Neural cell (in vitro differentiated cells): Measurements from ENCODE around the gene FSIP2. TPM values are rescaled to one million over a fixed set of nuclear protein-coding genes. Genes with fewer than 3 reads are reported as not detected.

Experiments
- H2AFZ ChIP-seq: fragments of 200-600, 300-800 bp; sonication (generic), shearing (Covaris generic); 2 replicates; pipeline ENCODE4 v1.6.0; 2014; ENCODE audit warnings: low read depth, mild to moderate bottlenecking, antibody characterized with exemption, low read length, moderate library complexity
- H3F3A ChIP-seq: fragments of 200-600 bp; shearing (Covaris generic); 2 replicates; pipeline ENCODE4 v1.6.1; 2016; ENCODE audit warnings: mild to moderate bottlenecking, moderate library complexity, mixed read lengths, antibody characterized with exemption, low read length; ENCODE audit not compliant: insufficient read depth, poor library complexity, severe bottlenecking
- H3K27ac ChIP-seq: fragments of 200-600, 300-800 bp; sonication (generic), shearing (Covaris generic); 2 replicates; pipeline ENCODE4 v1.5.1; 2014; ENCODE audit warnings: mild to moderate bottlenecking, low read length, moderate library complexity
- H3K27me3 ChIP-seq: fragments of 300-800, 200-600 bp; sonication (generic), shearing (Covaris generic); 2 replicates; pipeline ENCODE4 v1.6.0; 2014; ENCODE audit warnings: mild to moderate bottlenecking, low read depth, low read length, moderate library complexity; ENCODE audit not compliant: insufficient read depth
- H3K36me3 ChIP-seq: fragments of 300-800, 200-600 bp; sonication (generic), shearing (Covaris generic); 2 replicates; pipeline ENCODE4 v1.5.1; 2014; ENCODE audit warnings: mild to moderate bottlenecking, antibody characterized with exemption, low read length, moderate library complexity; ENCODE audit not compliant: insufficient read depth
- H3K4me2 ChIP-seq: fragments of 300-800, 200-600 bp; sonication (generic), shearing (Covaris generic); 2 replicates; pipeline ENCODE4 v1.6.0; 2014; ENCODE audit warnings: mild to moderate bottlenecking, low read length
- H3K4me3 ChIP-seq: fragments of 300-800, 200-600 bp; sonication (generic), shearing (Covaris generic); 2 replicates; pipeline ENCODE4 v1.5.1; 2014; ENCODE audit warnings: mild to moderate bottlenecking, low read length, moderate library complexity
- H3K79me2 ChIP-seq: fragments of 200-600 bp; shearing (Covaris generic); replicated peaks from 2 replicates; pipeline ENCODE4 v1.6.0; 2014; ENCODE audit warnings: mild to moderate bottlenecking, low read length, moderate library complexity; ENCODE audit not compliant: insufficient read depth
- H3K9ac ChIP-seq: fragments of 300-800, 200-600 bp; sonication (generic), shearing (Covaris generic); 2 replicates; pipeline ENCODE4 v1.6.1; 2016; ENCODE audit warnings: mild to moderate bottlenecking, low read length, mixed read lengths
- H3K9me2 ChIP-seq: fragments of 200-600 bp; shearing (Covaris generic); 2 replicates; pipeline ENCODE4 v1.6.1; 2016; ENCODE audit warnings: mild to moderate bottlenecking, low read length, mixed read lengths; ENCODE audit not compliant: insufficient read depth
- H3K9me3 ChIP-seq: fragments of 200-600, 300-800 bp; sonication (generic), shearing (Covaris generic); 2 replicates; pipeline ENCODE4 v1.6.1; 2016; ENCODE audit warnings: mild to moderate bottlenecking, mixed run types, low read length, moderate library complexity, mixed read lengths
- H4K20me1 ChIP-seq: fragments of 200-600 bp; shearing (Covaris generic); 2 replicates; pipeline ENCODE4 v1.6.1; 2016; ENCODE audit warnings: mild to moderate bottlenecking, mixed run types; ENCODE audit not compliant: insufficient read depth
- EP300 ChIP-seq: fragments of 450-650 bp; conservative IDR thresholded peaks from 2 replicates; pipeline ENCODE4 v1.6.1; 2014; ENCODE audit warnings: antibody characterized with exemption, mild to moderate bottlenecking, moderate library complexity; ENCODE audit not compliant: poor library complexity, severe bottlenecking
- MXI1 ChIP-seq: fragments of 450-650 bp; conservative IDR thresholded peaks from 2 replicates; pipeline ENCODE4 v1.6.1; 2014; ENCODE audit warnings: antibody characterized with exemption, mild to moderate bottlenecking; ENCODE audit not compliant: poor library complexity, severe bottlenecking
- SMC3 ChIP-seq: fragments of 450-650 bp; conservative IDR thresholded peaks from 2 replicates; pipeline ENCODE4 v1.6.1; 2014; ENCODE audit warnings: antibody characterized with exemption, mild to moderate bottlenecking, moderate library complexity; ENCODE audit not compliant: poor library complexity
- polyA plus RNA-seq: library from polyadenylated mRNA; depleted of rRNA; stranded (reverse); fragments of >200 nt; gene quantifications from 2 replicates; pipeline ENCODE4 v1.2.3, GENCODE V29; 2014

FSIP2 gene
- polyA plus RNA-seq, 1 donor from 2014 or later, result 11.0 TPM

- Histone ChIP-seq H3K4me3 (no peak overlapping the region), H3K9me3 (no peaks in the 10 kb centered on the region), H3K36me3 (no peaks in the 10 kb centered on the region), H3K9me2 (no peaks in the 10 kb centered on the region), H3K9ac (no peak overlapping the region), H3K27ac (no peak overlapping the region), H2AFZ (no peak overlapping the region), H3K79me2 (no peaks in the 10 kb centered on the region), H3K4me2 (no peak overlapping the region), H4K20me1 (no peaks in the 10 kb centered on the region), H3F3A (no peaks in the 10 kb centered on the region), H3K27me3 (no peaks in the 10 kb centered on the region)
- TF ChIP-seq EP300 (no peak), MXI1 (no peak), SMC3 (no peak)
Observed at GRCh38 chr2:185880396-185880795, 141.8 kb downstream of the FSIP2 start.
